Measurements from ENCODE around the gene CLDN6.

DNA sequence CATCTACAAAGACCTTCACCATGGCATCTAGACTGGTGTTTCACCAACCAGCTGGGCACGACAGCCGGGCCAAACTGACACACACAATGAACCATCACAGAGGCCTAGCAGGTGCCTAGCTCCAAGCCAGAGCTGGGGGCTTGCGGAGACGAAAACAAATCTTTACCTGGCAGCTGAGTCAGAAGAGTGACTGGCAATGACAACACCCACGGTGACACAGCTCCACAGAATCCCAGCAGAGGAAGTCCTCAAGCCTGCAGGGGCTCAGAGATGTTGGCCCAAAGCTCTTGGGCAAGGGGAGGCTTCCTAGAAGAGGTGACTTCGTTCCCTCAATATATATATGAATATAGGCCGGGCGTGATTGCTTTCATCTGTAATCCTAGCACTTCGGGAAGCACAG lies 33.5 kb upstream of the CLDN6 start:
- TF ChIP-seq EZH2phosphoT487 (IDR thresholded peaks at IDR 0.05; ENCODE audit: insufficient read depth, low read depth) (no peak), EZH2 (IDR thresholded peaks at IDR 0.05; ENCODE audit: insufficient read depth, poor library complexity, severe bottlenecking) (no peak)
